Epithelial cell of esophagus (primary cell): ENCODE data around the gene GPRC5A.
A peak's percentile ranks its signal among the peaks of the same experiment; 100 is the strongest.

Source experiments
- DNase-seq: peaks from one replicate; pipeline ENCODE4 v3.0.0; 2010; ENCODE audit warnings: low read depth
- H3K4me3 ChIP-seq: 2 replicates; pipeline ENCODE4 v1.5.1; 2011; ENCODE audit warnings: mild to moderate bottlenecking, low read length, control low read depth
- TF ChIP-seq, protein P1 (sequence below): IDR thresholded peaks from 2 replicates; pipeline ENCODE4 v1.5.1; 2011; ENCODE audit warnings: low read depth, mild to moderate bottlenecking, low read length, control low read depth, inconsistent platforms; ENCODE audit not compliant: insufficient read depth; ENCODE audit errors: missing control alignments

The GPRC5A gene

DNA sequence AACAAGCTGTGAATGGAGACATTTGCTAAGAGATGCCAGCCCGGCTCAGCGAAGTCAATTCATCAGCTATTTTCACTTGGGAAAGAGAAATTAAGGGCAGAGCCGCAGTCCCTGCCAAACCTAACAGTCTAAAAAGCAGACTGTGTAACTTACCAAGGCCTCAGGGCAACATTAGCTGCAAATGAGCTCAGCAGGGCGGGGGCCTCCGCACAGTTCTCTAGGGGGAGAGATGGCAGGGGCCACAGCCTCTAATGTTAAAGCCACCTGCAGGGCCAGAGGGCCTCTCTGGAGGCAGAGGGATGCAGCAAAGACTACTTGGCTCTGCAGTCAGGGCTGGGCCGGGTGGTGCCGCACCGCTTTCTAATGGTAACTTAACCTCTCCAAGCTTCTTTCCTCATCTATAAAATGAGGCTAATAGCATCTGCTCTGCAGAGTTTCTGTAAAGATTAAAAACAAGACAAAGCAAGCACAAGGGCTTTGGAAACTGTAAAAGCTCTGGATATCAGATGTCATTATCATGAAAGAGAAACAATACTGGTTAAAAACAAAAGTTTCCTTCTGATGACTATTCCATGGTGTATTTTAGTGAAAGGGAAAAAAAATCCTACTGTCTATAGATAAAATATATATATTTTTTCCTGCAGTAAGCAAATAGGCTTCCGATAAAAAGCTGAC is 13.4 kb upstream of the GPRC5A start:
- peak; percentile 44 for DNase-seq
- H3K4me3 ChIP-seq: no peak overlapping the region
- TF ChIP-seq, protein P1, sequence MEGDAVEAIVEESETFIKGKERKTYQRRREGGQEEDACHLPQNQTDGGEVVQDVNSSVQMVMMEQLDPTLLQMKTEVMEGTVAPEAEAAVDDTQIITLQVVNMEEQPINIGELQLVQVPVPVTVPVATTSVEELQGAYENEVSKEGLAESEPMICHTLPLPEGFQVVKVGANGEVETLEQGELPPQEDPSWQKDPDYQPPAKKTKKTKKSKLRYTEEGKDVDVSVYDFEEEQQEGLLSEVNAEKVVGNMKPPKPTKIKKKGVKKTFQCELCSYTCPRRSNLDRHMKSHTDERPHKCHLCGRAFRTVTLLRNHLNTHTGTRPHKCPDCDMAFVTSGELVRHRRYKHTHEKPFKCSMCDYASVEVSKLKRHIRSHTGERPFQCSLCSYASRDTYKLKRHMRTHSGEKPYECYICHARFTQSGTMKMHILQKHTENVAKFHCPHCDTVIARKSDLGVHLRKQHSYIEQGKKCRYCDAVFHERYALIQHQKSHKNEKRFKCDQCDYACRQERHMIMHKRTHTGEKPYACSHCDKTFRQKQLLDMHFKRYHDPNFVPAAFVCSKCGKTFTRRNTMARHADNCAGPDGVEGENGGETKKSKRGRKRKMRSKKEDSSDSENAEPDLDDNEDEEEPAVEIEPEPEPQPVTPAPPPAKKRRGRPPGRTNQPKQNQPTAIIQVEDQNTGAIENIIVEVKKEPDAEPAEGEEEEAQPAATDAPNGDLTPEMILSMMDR: no peak

DNA sequence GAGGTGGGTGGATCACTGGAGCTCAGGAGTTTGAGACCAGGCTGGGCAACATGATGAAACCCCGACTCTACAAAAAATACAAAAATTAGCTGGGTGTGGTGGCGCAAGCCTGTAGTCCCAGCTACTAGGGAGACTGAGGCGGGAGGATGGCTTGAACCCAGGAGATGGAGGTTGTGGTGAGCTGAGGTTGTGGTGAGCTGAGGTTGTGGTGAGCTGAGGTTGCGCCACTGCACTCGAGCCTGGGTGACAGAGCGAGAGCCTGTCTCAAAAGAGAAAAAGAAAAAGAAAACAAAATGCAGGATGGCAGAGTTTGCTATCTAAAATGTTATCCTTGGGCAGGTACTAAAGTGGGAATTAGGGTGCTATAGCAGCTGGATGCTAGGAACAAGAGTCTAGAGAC is 10.8 kb upstream of the GPRC5A start:
- H3K4me3 ChIP-seq: no peak overlapping the region
- no peak for DNase-seq
- TF ChIP-seq, protein P1: no peak

GRCh38 chr12:12881151-12881909 is 10.0 kb upstream of the GPRC5A start:
- peak; percentile 80 for DNase-seq
- no peak overlapping the region for H3K4me3 ChIP-seq
- TF ChIP-seq, protein P1: no peak

DNA sequence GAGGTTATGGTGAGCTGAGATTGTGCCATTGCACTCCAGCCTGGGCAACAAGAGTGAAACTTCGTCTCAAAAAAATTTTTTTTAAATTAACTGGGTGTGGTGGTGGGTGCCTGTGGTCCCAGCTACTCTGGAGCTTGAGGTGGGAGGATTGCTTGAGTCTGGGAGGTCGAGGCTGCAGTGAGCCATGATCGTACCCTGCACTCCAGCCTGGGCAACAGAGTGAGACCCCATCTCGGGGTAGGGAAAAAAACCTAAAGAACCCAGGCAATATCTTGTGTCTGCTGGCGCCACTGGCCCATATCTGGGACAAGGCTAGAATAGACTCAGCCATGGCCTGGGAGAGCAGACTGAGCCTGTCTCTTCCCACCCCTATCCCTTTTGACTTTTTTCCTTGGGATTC is 9.1 kb upstream of the GPRC5A start:
- H3K4me3 ChIP-seq: no peak overlapping the region
- DNase-seq: no peak
- TF ChIP-seq, protein P1: no peak

- TF ChIP-seq, protein P1: no peak
- H3K4me3 ChIP-seq: no peak overlapping the region
- DNase-seq: peak; percentile 91
Observed at GRCh38 chr12:12883369-12884001, 7.9 kb upstream of the GPRC5A start.

DNA sequence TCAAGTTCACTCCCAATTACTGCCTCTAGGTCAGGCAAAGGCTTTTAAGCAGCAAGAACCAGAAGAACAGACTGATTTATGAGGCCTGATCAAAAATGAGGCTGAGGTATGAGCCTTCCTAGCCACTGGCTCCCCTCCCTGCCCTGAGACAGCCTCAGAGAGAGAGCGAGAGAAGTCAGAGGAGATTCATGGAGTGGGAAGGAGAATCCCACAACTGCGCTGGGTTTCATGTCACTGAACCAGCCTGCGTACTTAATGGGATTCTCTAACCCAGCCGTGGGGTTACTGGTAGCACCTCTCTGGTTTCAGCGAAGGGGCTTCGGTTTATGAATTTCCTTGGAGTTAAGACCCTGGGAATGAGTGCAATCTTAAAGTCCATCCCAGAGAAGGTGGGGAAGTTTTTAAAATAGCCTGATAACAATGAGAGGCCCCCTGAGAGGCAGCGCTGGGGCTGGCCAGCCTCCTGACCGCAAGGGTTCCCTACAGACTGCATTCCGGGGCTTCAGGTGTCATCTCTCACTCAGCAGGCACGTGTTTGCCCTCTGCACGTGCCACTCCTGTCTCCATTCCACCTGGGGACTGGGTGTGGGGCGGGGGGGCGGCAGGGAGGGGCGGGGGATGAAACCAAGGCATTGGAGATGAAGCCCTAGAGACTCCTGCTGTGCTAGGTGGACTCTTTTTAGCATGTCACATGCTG is 6.1 kb upstream of the GPRC5A start:
- no peak overlapping the region for H3K4me3 ChIP-seq
- DNase-seq: no peak
- TF ChIP-seq, protein P1: no peak
